BJ (cell line): ENCODE data around the gene TRAFD1. TPM values are rescaled to one million over a fixed set of nuclear protein-coding genes. Genes with fewer than 3 reads are reported as not detected.

Source experiments
- CTCF ChIA-PET: fragments of 350-600 bp; formaldehyde crosslinking; extraction: SDS; loops from one replicate; lab custom pipeline; 2021; ENCODE audit warnings: antibody characterized with exemption, inconsistent platforms; lab: Yijun Ruan, JAX
- POLR2A ChIA-PET: fragments of 300-600 bp; sonication (Branson Sonifier 250); formaldehyde crosslinking; extraction: SDS; loops from one replicate; lab custom pipeline; 2021; ENCODE audit warnings: antibody characterized with exemption; lab: Charles Lee
- DNase-seq: peaks from one replicate; pipeline ENCODE4 v3.0.0-alpha.2; 2011; ENCODE audit warnings: low read depth
- H3K27me3 ChIP-seq: 2 replicates; pipeline ENCODE4 v1.6.0; 2011; ENCODE audit warnings: low read length; ENCODE audit not compliant: control insufficient read depth, insufficient read depth
- H3K36me3 ChIP-seq: 2 replicates; pipeline ENCODE4 v1.5.1; 2011; ENCODE audit warnings: low read length; ENCODE audit not compliant: control insufficient read depth, insufficient read depth
- H3K4me3 ChIP-seq: 2 replicates; pipeline ENCODE4 v1.5.1; 2011; ENCODE audit warnings: low read depth, mild to moderate bottlenecking, control low read depth, low read length
- CTCF ChIP-seq: IDR thresholded peaks from 2 replicates; pipeline ENCODE4 v1.5.1; 2011; ENCODE audit warnings: low read depth, mild to moderate bottlenecking, control low read depth, inconsistent platforms, low read length, moderate library complexity; ENCODE audit not compliant: insufficient read depth
- polyA plus RNA-seq: library from polyadenylated mRNA; depleted of rRNA; stranded (reverse); fragments of >200 nt; gene quantifications from 2 replicates; pipeline ENCODE4 v1.2.3, GENCODE V29; 2011

TRAFD1 gene
- polyA plus RNA-seq, 1 experiment = 23.7 TPM

- peaks cover 8% of the 10 kb centered on the region for H3K36me3 ChIP-seq
- POLR2A ChIA-PET = no interaction called here
- TF ChIP-seq CTCF = no peak
- no peak overlapping the region for H3K4me3 ChIP-seq
- DNase-seq = no peak
- CTCF ChIA-PET = interaction anchor here (0.7 kb wide), 1 partner anchor 231 kb away, joined by 3 read pairs; no protein-coding TSS in a partner anchor
- no peaks in the 10 kb centered on the region for H3K27me3 ChIP-seq
Observed at GRCh38 chr12:112166051-112167015, 41.0 kb downstream of the TRAFD1 start.

GRCh38 chr12:112167031-112167461 is 41.7 kb downstream of the TRAFD1 start:
- Histone ChIP-seq H3K4me3 (no peak overlapping the region), H3K27me3 (no peaks in the 10 kb centered on the region), H3K36me3 (peaks cover 8% of the 10 kb centered on the region)
- TF ChIP-seq CTCF = no peak
- ChIA-PET CTCF (no interaction called here), POLR2A (no interaction called here)
- no peak for DNase-seq

GRCh38 chr12:112167718-112168525 is 42.6 kb downstream of the TRAFD1 start:
- no peak for DNase-seq
- ChIA-PET POLR2A (no interaction called here), CTCF (no interaction called here)
- peaks cover 13% of the 10 kb centered on the region for H3K36me3 ChIP-seq
- H3K27me3 ChIP-seq = no peaks in the 10 kb centered on the region
- H3K4me3 ChIP-seq = no peak overlapping the region
- no peak for TF ChIP-seq CTCF

GRCh38 chr12:112168561-112168971 is 43.2 kb downstream of the TRAFD1 start:
- H3K4me3 ChIP-seq = no peak overlapping the region
- POLR2A ChIA-PET = no interaction called here
- peaks cover 13% of the 10 kb centered on the region for H3K36me3 ChIP-seq
- DNase-seq = no peak
- no peak for TF ChIP-seq CTCF
- CTCF ChIA-PET = no interaction called here
- H3K27me3 ChIP-seq = no peaks in the 10 kb centered on the region
